Lower leg skin (tissue), 4 donors: ENCODE measurements around the gene GOLGA5. TPM values are rescaled to one million over a fixed set of nuclear protein-coding genes. Genes with fewer than 3 reads are reported as not detected.

Source experiments
- DNase-seq, 2 donors: peaks; one replicate each; pipeline ENCODE4 v3.0.0-alpha.2; 2019; ENCODE audit warnings: low spot score in 2 of 2
- H3K4me3 ChIP-seq: fragments of 200-600 bp; sonication (generic); 2 replicates; pipeline ENCODE4 v1.5.1; 2017; ENCODE audit warnings: mild to moderate bottlenecking, low read depth; ENCODE audit not compliant: poor library complexity, severe bottlenecking
- CTCF ChIP-seq, 3 donors: fragments of 450-650 bp; IDR thresholded peaks; one replicate each; pipeline ENCODE4 v1.5.1; 2016; ENCODE audit warnings: antibody characterized with exemption in 3 of 3, mild to moderate bottlenecking in 3 of 3, moderate library complexity in 2 of 3
- POLR2A ChIP-seq, 2 donors: fragments of 450-650 bp; IDR thresholded peaks; one replicate each; pipeline ENCODE4 v1.6.1; 2016 to 2017; ENCODE audit warnings: antibody characterized with exemption in 2 of 2, mild to moderate bottlenecking in 1 of 2, moderate library complexity in 1 of 2
- WGBS, 2 donors: methylation state at CpG; one replicate each; pipeline ENCODE4 v1.1.5; 2018; 5-methylcytosine and 5-hydroxymethylcytosine counted together
- intact Hi-C: fragments of 100-400 bp; cut with DNase I; formaldehyde crosslinking; loops from one replicate; pipeline ENCODE4 v1.15.0; 2023; ENCODE audit warnings: low total_unique reads
- total RNA-seq, 4 donors: library from RNA; depleted of rRNA; stranded (reverse); fragments of >200 nt; gene quantifications; one replicate each; pipeline ENCODE4 v1.1.0, GENCODE V29; 2016

Gene GOLGA5
- total RNA-seq, 4 donors from 2014 or later: 32.5 to 43.8 (median 35.9) TPM

DNA sequence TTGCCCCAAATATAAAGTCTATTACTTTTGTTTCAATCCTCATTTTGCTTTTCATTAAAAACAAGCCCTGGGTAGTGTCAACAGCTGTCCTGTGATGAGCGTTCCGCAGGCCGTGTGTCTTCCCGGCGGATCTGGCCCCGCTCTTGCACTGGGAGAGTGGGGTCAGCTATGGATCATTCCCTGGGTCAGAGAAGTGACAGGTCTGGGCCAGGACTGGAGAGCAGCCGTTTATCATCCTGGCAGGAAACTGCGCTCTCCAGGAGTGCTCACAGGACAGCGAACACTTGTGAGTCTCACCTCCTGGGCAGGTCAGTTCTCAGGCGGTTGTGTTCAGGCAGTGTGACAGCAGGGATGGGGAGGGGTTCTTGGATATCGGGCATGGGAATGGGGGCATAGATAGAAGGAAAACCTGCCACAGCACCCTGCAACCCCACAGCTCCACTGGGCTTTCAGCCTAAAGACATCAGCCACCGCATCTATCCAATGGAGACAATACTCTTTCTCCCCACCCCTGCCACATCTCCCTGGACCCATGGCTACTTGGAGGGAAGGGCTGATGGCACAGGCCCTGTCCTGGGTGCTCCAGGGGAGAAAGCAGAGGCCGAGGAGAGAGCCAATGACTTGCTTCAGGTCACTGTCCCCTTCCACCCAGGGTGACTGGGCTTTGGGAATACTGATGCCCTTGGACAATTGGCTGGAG lies 81.0 kb downstream of the GOLGA5 start:
- TF ChIP-seq POLR2A (IDR thresholded peaks at IDR 0.05) (no peak), CTCF (IDR thresholded peaks at IDR 0.05) (no peak)
- 21 to 42% methylated on average over 11 to 13 of the region's 13 CpGs for WGBS, 2 donors
- intact Hi-C loops: no loop called here
- DNase-seq: no peak
- H3K4me3 ChIP-seq: no peak overlapping the region

DNA sequence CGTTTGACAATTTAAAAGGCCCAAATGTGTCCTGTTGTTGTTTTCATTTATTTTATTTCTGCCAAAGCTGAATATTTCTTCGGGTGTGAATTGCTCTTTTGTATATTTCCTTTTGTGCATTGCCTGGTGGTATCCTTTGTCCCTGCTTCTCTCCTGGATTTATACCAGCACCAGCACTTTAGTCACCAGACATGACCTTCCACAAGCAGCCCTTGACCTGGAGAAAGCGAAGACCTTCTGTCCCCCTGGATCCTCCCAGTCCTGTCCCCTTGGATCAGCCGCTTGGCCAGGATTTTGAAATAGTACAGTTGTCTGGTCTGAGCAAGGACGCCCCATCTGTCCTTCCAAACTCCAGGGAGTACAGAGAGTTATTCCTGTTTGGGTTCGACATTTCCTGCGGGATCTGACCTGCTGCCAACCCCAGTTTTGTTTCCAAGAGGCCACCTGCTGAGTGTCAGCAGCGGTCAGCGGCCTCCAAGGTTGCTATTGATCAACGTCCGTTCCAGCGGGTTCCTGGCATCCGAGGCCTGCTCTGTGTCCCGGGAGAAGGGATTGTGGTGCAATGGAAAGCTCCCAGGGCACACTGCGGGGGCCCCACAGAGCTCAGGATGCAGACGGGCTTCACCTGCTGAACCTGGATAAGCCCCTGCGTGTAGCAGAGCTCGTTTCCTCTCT lies 83.8 kb downstream of the GOLGA5 start:
- H3K4me3 ChIP-seq: no peak overlapping the region
- 34 to 42% methylated on average over 18 of the region's 18 CpGs for WGBS, 2 donors
- intact Hi-C loops: no loop called here
- peak in 1 of 2 donors; percentile 86 for DNase-seq
- no peak for TF ChIP-seq CTCF (IDR thresholded peaks at IDR 0.05)
- no peak for TF ChIP-seq POLR2A (IDR thresholded peaks at IDR 0.05)

DNA sequence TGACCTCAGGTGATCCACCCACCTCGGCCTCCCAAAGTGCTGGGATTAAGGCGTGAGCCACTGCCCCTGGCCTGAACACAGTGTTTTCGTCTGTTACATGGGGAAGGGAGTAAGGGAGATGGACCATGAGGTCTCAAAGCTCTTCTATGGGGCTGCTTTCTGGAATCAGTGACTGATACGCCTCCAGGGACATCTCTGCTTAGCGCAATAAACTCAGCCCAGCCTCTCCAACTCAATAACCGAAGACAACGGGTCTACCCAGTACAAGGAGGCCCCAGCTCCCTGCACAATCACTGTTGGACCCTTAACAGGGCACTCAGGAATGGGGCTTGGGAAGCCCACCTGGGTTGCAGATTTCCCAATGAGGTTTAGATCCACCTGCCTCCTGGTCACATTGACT lies 86.2 kb downstream of the GOLGA5 start:
- no peak for DNase-seq
- 58 to 76% methylated on average over 7 of the region's 7 CpGs for WGBS, 2 donors
- TF ChIP-seq CTCF (IDR thresholded peaks at IDR 0.05): no peak
- TF ChIP-seq POLR2A (IDR thresholded peaks at IDR 0.05): no peak
- H3K4me3 ChIP-seq: no peak overlapping the region
- intact Hi-C loops: no loop called here

- DNase-seq: no peak
- WGBS, 2 donors: 20 to 21% methylated on average over 12 of the region's 12 CpGs
Observed at GRCh38 chr14:92880851-92881250, 86.7 kb downstream of the GOLGA5 start.

DNA sequence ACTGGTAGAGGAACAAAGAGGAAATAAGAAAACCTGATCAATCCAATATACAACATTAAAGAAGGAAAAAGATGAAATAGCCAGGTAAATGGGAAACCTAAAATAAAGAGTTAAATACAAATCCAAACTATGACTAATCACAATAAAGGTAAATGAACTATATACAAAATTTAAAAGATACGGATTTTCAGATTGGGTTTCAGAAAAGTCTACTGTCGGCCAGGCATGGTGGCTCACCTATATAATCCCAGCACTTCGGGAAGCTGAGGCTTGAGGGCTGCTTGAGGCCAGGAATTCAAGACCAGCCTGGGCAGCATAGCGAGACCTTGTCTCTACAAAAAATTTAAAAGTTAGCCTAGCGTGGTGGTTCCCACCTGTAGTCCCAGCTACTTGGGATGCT lies 89.0 kb downstream of the GOLGA5 start:
- TF ChIP-seq CTCF (IDR thresholded peaks at IDR 0.05) (no peak), POLR2A (IDR thresholded peaks at IDR 0.05) (no peak)
- no peak for DNase-seq
- intact Hi-C loops: no loop called here
- H3K4me3 ChIP-seq: no peak overlapping the region
- WGBS, 2 donors: 92 to 93% methylated on average over 5 of the region's 5 CpGs

More at GRCh38 chr14:92880851-92881250, 86.7 kb downstream of the GOLGA5 start:
- intact Hi-C loops: no loop called here
- no peak overlapping the region for H3K4me3 ChIP-seq
- TF ChIP-seq POLR2A (IDR thresholded peaks at IDR 0.05): no peak
- no peak for TF ChIP-seq CTCF (IDR thresholded peaks at IDR 0.05)
